Astrocyte (in vitro differentiated cells and primary cell): Measurements from ENCODE around the gene TTLL8. TPM values are rescaled to one million over a fixed set of nuclear protein-coding genes. Genes with fewer than 3 reads are reported as not detected.

ENCODE experiments used
- DNase-seq: peaks from one replicate; pipeline ENCODE4 v3.0.0-alpha.2; 2010; ENCODE audit warnings: low read depth
- FAIRE-seq: peaks from 2 replicates; lab custom pipeline; 2011; peaks lifted over from hg19 to GRCh38; lab: Jason Lieb, UNC
- H2AFZ ChIP-seq: 2 replicates; pipeline ENCODE4 v1.6.0; 2012; ENCODE audit warnings: low read depth, low read length, inconsistent platforms
- H3K27ac ChIP-seq: 2 replicates; pipeline ENCODE4 v1.5.1; 2011; ENCODE audit warnings: low read depth, low read length, inconsistent platforms
- H3K27me3 ChIP-seq: 2 replicates; pipeline ENCODE4 v1.6.0; 2011; ENCODE audit warnings: low read length, inconsistent platforms; ENCODE audit not compliant: insufficient read depth
- H3K36me3 ChIP-seq: 2 replicates; pipeline ENCODE4 v1.5.1; 2011; ENCODE audit warnings: low read length, inconsistent platforms; ENCODE audit not compliant: insufficient read depth
- H3K4me1 ChIP-seq: 2 replicates; pipeline ENCODE4 v1.5.1; 2011; ENCODE audit warnings: low read length, inconsistent platforms; ENCODE audit not compliant: insufficient read depth
- H3K4me2 ChIP-seq: 2 replicates; pipeline ENCODE4 v1.6.0; 2012; ENCODE audit warnings: low read length, inconsistent platforms
- H3K4me3 ChIP-seq: 2 replicates; pipeline ENCODE4 v1.5.1; 2011; ENCODE audit warnings: low read depth, mild to moderate bottlenecking, low read length, inconsistent platforms; ENCODE audit not compliant: insufficient read depth
- H3K79me2 ChIP-seq: 2 replicates; pipeline ENCODE4 v1.6.0; 2012; ENCODE audit warnings: mild to moderate bottlenecking, low read length, inconsistent platforms; ENCODE audit not compliant: insufficient read depth
- H3K9ac ChIP-seq: 2 replicates; pipeline ENCODE4 v1.6.0; 2012; ENCODE audit warnings: mild to moderate bottlenecking, low read length, inconsistent platforms
- H3K9me3 ChIP-seq: 2 replicates; pipeline ENCODE4 v1.5.1; 2012; ENCODE audit warnings: low read depth, mild to moderate bottlenecking, low read length, inconsistent platforms; ENCODE audit not compliant: insufficient read depth
- H4K20me1 ChIP-seq: 2 replicates; pipeline ENCODE4 v1.6.0; 2012; ENCODE audit warnings: low read length, inconsistent platforms; ENCODE audit not compliant: insufficient read depth
- H3K27ac Mint-ChIP-seq: one replicate; pipeline ENCODE4 v1.8.0; 2021; ENCODE audit warnings: mild to moderate bottlenecking, mixed read lengths; ENCODE audit not compliant: unreplicated experiment
- H3K27me3 Mint-ChIP-seq: one replicate; pipeline ENCODE4 v1.8.0; 2021; ENCODE audit warnings: low read depth, mixed read lengths; ENCODE audit not compliant: unreplicated experiment
- H3K36me3 Mint-ChIP-seq: one replicate; pipeline ENCODE4 v1.8.0; 2021; ENCODE audit warnings: low read depth, mixed read lengths; ENCODE audit not compliant: unreplicated experiment
- H3K4me1 Mint-ChIP-seq: one replicate; pipeline ENCODE4 v1.8.0; 2021; ENCODE audit warnings: low read depth, mixed read lengths; ENCODE audit not compliant: unreplicated experiment
- H3K4me3 Mint-ChIP-seq: one replicate; pipeline ENCODE4 v1.8.0; 2021; ENCODE audit warnings: mild to moderate bottlenecking, moderate library complexity, mixed read lengths; ENCODE audit not compliant: unreplicated experiment
- H3K9me3 Mint-ChIP-seq: one replicate; pipeline ENCODE4 v1.8.0; 2021; ENCODE audit warnings: mild to moderate bottlenecking, mixed read lengths; ENCODE audit not compliant: unreplicated experiment
- EZH2 ChIP-seq: IDR thresholded peaks from 2 replicates; pipeline ENCODE4 v1.6.1; 2012; ENCODE audit warnings: mild to moderate bottlenecking, low read length, inconsistent platforms; ENCODE audit not compliant: insufficient read depth
- total RNA-seq: library from RNA; stranded (reverse); gene quantifications from 2 replicates; pipeline ENCODE4 v1.2.1, GENCODE V29; 2021
- TF ChIP-seq, protein P1 (sequence below): IDR thresholded peaks from 2 replicates; pipeline ENCODE4 v1.5.1; 2011; ENCODE audit warnings: low read depth, mild to moderate bottlenecking, inconsistent platforms, low read length, moderate library complexity; ENCODE audit not compliant: insufficient read depth

TTLL8 gene
- total RNA-seq, 1 donor from 2014 or later = not detected

DNA sequence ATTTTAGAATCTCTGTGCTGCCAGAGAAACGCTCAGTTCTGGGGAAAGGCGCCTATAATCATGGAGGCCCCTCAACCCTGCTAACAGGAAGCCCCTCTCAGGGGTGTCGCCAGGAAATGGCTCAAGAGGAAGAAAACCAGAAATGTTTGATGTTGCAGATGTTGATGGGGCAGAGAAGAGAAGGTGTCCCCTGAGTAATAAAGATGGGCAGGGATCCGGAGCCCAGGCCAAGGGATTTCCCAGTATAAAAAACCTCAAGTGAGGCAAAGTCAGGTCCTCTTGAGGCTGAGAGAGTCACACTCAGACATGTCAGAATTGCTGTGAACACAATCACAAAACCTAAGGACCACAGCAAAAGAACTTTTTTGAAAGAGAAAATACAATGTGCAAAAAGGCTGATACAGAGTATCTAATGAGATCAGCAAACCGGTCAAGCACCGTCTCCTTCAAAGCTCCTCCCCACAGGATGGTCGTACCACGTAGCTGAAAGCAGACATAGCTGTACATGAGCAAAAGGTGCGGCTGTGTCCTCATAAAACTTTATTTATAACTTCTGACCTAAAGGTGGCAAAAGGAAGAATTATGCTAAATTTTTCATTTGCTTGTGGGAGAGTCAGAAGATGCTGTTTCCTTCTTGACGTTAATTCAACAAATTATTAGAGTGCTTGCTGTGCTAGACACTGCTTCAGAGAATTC is 43.9 kb upstream of the TTLL8 start:
- peaks cover 4% of the 10 kb centered on the region for H3K27me3 ChIP-seq
- H3K36me3 ChIP-seq = no peaks in the 10 kb centered on the region
- Mint-ChIP-seq H3K36me3 (peaks cover 2% of the 10 kb centered on the region), H3K4me1 (peaks cover 3% of the 10 kb centered on the region), H3K27ac (no peak overlapping the region), H3K9me3 (no peaks in the 10 kb centered on the region), H3K4me3 (no peak overlapping the region), H3K27me3 (peaks cover 5% of the 10 kb centered on the region)
- H3K9ac ChIP-seq = no peak overlapping the region
- no peaks in the 10 kb centered on the region for H3K79me2 ChIP-seq
- TF ChIP-seq, protein P1, sequence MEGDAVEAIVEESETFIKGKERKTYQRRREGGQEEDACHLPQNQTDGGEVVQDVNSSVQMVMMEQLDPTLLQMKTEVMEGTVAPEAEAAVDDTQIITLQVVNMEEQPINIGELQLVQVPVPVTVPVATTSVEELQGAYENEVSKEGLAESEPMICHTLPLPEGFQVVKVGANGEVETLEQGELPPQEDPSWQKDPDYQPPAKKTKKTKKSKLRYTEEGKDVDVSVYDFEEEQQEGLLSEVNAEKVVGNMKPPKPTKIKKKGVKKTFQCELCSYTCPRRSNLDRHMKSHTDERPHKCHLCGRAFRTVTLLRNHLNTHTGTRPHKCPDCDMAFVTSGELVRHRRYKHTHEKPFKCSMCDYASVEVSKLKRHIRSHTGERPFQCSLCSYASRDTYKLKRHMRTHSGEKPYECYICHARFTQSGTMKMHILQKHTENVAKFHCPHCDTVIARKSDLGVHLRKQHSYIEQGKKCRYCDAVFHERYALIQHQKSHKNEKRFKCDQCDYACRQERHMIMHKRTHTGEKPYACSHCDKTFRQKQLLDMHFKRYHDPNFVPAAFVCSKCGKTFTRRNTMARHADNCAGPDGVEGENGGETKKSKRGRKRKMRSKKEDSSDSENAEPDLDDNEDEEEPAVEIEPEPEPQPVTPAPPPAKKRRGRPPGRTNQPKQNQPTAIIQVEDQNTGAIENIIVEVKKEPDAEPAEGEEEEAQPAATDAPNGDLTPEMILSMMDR = no peak
- no peak for TF ChIP-seq EZH2
- H3K27ac ChIP-seq = no peak overlapping the region
- H3K4me2 ChIP-seq = no peak overlapping the region
- H2AFZ ChIP-seq = no peak overlapping the region
- DNase-seq (no peak), FAIRE-seq (no peak)
- H4K20me1 ChIP-seq = no peaks in the 10 kb centered on the region
- H3K4me3 ChIP-seq = no peak overlapping the region
- H3K9me3 ChIP-seq = no peaks in the 10 kb centered on the region
- no peaks in the 10 kb centered on the region for H3K4me1 ChIP-seq

DNA sequence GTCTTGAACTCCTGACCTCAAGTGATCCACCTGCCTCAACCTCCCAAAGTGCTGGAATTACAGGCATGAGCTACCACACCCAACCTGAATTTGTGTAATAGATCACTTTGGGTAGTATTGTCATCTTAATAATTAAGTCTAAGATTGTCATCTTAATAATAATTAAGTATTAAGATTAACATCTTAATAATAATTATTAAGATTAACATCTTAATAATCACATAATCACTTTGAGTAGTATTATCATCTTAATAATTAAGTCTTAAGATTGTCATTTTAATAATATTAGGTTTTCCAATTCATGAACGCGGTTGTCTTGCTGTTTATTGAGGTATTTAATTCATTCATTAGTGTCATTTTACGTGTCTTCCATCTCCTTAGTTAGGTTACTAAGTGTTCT is 40.0 kb upstream of the TTLL8 start:
- no peaks in the 10 kb centered on the region for H3K4me1 ChIP-seq
- Mint-ChIP-seq H3K4me3 (no peak overlapping the region), H3K27ac (no peak overlapping the region), H3K27me3 (peaks cover 6% of the 10 kb centered on the region), H3K36me3 (no peaks in the 10 kb centered on the region), H3K9me3 (no peaks in the 10 kb centered on the region), H3K4me1 (no peaks in the 10 kb centered on the region)
- H3K4me3 ChIP-seq = no peak overlapping the region
- DNase-seq (no peak), FAIRE-seq (no peak)
- TF ChIP-seq, protein P1 = no peak
- no peak for TF ChIP-seq EZH2
- H3K79me2 ChIP-seq = no peaks in the 10 kb centered on the region
- peaks cover 19% of the 10 kb centered on the region for H3K27me3 ChIP-seq
- no peak overlapping the region for H2AFZ ChIP-seq
- H4K20me1 ChIP-seq = no peaks in the 10 kb centered on the region
- no peak overlapping the region for H3K4me2 ChIP-seq
- H3K9me3 ChIP-seq = no peaks in the 10 kb centered on the region
- H3K27ac ChIP-seq = no peak overlapping the region
- H3K36me3 ChIP-seq = no peaks in the 10 kb centered on the region
- no peak overlapping the region for H3K9ac ChIP-seq

DNA sequence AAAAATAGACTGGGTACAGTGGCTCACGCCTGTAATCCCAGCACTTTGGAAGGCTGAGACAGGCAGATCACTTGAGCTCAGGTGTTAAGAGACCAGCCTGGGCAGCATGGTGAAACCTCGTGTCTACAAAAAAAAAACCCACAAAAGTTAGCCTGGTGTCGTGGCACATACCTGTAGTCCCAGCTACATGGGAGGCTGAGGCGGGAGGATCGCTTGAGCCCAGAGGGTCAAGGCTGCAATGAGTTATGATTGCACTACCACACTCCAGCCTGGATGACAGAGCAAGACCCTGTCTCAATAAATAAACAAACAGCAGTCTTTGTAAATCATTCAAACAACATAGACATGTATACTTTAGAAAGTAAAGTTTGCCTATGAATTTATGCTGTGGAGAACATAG is 34.2 kb upstream of the TTLL8 start:
- TF ChIP-seq EZH2 = no peak
- TF ChIP-seq, protein P1 = no peak
- no peak for DNase-seq
- no peaks in the 10 kb centered on the region for H3K79me2 ChIP-seq
- H3K27me3 ChIP-seq = peaks cover 17% of the 10 kb centered on the region
- H3K4me1 ChIP-seq = no peaks in the 10 kb centered on the region
- peaks cover 11% of the 10 kb centered on the region for H3K27me3 Mint-ChIP-seq
- H3K9ac ChIP-seq = no peak overlapping the region
- no peaks in the 10 kb centered on the region for H3K4me1 Mint-ChIP-seq
- no peak overlapping the region for H3K4me3 ChIP-seq
- peaks cover 5% of the 10 kb centered on the region for H3K9me3 Mint-ChIP-seq
- no peak for FAIRE-seq
- no peak overlapping the region for H2AFZ ChIP-seq
- H3K4me2 ChIP-seq = no peak overlapping the region
- H3K4me3 Mint-ChIP-seq = no peak overlapping the region
- no peaks in the 10 kb centered on the region for H3K36me3 ChIP-seq
- H3K9me3 ChIP-seq = no peaks in the 10 kb centered on the region
- H4K20me1 ChIP-seq = no peaks in the 10 kb centered on the region
- H3K27ac Mint-ChIP-seq = no peak overlapping the region
- H3K27ac ChIP-seq = no peak overlapping the region
- no peaks in the 10 kb centered on the region for H3K36me3 Mint-ChIP-seq
